CD4-positive, alpha-beta T cell treated with Interleukin-6 for 4 hours (primary cell): ENCODE data around the gene TAF5.
"Not testable (repeated sequence)": the region's sequence is repeated elsewhere in the genome, so short reads cannot be mapped to it uniquely, and the experiment has no call there.

Source experiments
- DNase-seq: peaks from one replicate; pipeline ENCODE4 v3.0.0-alpha.2; 2020; ENCODE audit warnings: mixed read lengths

The TAF5 gene

DNA sequence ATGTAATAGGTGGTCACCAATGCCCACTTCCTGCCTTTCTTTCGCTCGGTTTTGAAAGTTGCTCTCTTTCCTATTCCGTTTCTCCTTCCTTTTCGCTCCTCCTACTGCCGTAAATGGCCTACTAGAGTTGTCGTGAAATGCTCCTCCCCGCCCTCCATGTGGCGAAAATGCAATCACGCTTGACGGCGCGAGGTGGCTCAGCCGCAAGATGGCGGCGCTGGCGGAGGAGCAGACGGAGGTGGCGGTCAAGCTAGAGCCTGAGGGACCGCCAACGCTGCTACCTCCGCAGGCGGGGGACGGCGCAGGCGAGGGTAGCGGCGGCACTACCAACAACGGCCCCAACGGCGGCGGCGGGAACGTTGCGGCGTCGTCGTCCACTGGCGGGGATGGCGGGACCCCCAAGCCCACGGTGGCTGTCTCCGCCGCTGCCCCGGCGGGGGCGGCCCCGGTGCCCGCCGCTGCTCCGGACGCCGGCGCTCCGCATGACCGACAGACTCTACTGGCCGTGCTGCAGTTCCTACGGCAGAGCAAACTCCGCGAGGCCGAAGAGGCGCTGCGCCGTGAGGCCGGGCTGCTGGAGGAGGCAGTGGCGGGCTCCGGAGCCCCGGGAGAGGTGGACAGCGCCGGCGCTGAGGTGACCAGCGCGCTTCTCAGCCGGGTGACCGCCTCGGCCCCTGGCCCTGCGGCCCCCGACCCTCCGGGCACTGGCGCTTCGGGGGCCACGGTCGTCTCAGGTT is at the start of gene TAF5:
TSS of gene TAF5 (plus strand) at position 195 of the 737 bp plus-strand sequence. CDS start at position 209, 14 bp downstream.
- DNase-seq, result peak; percentile 91

GRCh38 chr10:103327906-103328305 is 39.9 kb upstream of the TAF5 start:
- DNase-seq, result no peak

GRCh38 chr10:103333934-103334520 is 33.7 kb upstream of the TAF5 start:
- DNase-seq, result no peak

DNA sequence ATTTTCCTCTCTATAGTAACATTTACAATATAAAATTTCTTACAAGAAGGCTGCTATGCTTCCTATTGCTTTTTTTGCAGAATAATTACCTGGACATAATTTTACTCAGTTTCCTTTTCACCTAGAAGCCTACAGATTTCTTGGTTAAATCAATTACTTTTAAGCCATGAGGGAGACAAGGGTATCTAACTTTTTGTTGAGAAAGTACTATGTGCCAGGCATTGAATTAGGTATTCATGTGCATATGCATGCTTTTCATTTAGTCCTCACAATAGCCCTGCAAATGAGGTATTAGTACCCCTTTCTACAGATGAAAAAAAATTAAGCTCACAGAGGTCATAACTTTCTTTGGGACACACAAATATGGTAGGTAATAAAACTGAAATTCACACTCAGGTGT is 33.2 kb upstream of the TAF5 start:
- no peak for DNase-seq

- DNase-seq, result no peak
Measured at GRCh38 chr10:103336370-103336769, 31.4 kb upstream of the TAF5 start.

DNA sequence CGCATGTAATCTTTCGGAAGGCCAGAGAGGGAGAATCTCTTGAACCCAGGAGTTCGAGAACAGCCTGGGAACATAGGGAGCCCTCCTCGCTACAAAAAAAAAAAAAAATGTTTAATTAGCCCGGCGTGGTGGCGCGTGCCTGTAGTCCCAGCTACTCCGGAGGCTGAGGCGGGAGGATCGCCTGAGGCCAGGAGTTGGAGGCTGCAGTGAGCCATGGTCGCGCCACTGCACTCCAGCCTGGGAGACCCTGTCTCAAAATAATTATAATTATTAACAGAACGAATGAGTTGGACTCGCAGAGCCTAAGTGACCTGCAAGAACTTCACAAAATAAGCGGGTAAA is 17.6 kb upstream of the TAF5 start:
- no peak for DNase-seq

- peak; percentile 79 for DNase-seq
Measured at GRCh38 chr10:103350517-103351260, 17.1 kb upstream of the TAF5 start, which contains the start of gene PCGF6. TSS of gene PCGF6 (minus strand) at chr10:103351140. CDS start at chr10:103351066, 74 bp downstream.

DNA sequence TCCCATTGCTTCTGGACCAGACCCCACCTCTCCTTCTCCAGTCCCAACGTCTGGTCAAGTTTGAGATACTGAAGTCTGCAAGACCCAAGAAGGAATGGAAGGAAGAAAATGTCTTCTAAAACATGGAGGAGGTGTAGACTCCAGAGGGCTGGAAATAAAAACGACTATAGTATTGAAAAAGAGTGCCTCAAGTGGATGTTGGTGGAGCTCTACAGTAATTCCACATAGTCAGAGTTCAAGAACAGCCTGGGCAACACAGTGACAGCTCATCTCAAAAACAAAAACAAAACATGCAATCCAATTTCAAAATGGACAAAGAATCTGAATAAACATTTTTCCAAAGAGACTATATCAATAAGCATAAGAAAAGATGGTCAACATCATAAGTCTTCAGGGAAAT is 14.5 kb upstream of the TAF5 start:
- no peak for DNase-seq

DNA sequence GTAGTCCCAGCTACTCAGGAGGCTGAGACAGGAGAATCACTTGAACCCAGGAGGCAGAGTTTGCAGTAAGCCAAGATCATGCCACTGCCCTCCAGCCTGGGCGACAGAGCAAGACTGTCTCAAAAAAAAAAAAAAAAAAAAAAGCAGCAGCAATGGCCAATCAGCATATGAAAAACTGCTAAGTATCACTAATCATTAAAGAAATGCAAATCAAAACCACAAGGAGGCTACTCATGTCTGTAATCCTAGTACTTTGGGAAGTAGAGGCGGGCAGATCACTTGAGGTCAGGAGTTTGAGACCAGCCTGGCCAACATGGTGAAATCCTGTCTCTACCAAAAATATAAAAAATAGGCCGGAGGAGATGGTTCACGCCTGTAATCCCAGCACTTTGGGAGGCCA is 13.2 kb upstream of the TAF5 start:
- not testable (repeated sequence) for DNase-seq

- DNase-seq, result no peak
Measured at GRCh38 chr10:103355906-103356599, 11.7 kb upstream of the TAF5 start.

- DNase-seq, result not testable (repeated sequence)
Measured at GRCh38 chr10:103359493-103359892, 8.3 kb upstream of the TAF5 start.

- not testable (repeated sequence) for DNase-seq
Measured at GRCh38 chr10:103360791-103361190, 7.0 kb upstream of the TAF5 start.

- no peak for DNase-seq
Measured at GRCh38 chr10:103367379-103367781, 396 bp upstream of the TAF5 start.

- no peak for DNase-seq
Measured at GRCh38 chr10:103373544-103373943, 5.8 kb downstream of the TAF5 start.

DNA sequence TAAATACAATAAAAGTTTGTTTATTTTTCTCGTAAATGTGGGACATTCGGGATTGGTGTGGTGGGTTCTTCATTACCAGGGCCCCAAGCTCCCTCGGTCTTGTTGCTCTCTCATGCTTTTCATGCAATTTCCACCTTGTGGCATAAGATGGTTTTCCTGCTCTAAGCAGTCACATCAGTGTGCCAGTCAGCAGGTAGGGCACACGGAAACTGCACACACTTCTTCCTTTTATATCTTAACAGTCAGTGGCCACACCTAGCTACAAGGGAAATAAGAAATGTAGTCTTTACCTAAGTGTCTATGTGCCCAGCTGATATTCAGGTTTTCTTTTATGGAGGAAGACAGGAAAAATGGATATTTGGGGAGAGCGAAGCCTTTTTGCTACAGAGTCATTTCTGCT is 6.5 kb downstream of the TAF5 start:
- no peak for DNase-seq

- no peak for DNase-seq
Measured at GRCh38 chr10:103382769-103383168, 15.0 kb downstream of the TAF5 start.

- DNase-seq, result no peak
Measured at GRCh38 chr10:103394180-103394579, 26.4 kb downstream of the TAF5 start.

DNA sequence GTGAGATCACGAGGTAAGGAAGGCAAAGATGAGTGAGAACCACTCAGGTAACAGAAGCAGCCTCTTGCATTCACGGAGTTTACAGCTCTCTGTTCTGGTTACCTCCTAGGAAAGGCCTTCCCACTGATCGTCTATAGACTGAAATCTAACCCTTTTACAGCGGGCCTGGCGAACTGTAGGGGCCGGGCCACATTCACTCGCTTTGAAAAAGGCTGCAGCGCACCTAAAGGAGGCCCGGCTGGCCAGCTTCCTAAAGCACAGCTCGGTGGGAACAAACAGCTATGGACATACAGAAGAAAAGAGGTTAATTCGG is 27.9 kb downstream of the TAF5 start:
- DNase-seq, result no peak

DNA sequence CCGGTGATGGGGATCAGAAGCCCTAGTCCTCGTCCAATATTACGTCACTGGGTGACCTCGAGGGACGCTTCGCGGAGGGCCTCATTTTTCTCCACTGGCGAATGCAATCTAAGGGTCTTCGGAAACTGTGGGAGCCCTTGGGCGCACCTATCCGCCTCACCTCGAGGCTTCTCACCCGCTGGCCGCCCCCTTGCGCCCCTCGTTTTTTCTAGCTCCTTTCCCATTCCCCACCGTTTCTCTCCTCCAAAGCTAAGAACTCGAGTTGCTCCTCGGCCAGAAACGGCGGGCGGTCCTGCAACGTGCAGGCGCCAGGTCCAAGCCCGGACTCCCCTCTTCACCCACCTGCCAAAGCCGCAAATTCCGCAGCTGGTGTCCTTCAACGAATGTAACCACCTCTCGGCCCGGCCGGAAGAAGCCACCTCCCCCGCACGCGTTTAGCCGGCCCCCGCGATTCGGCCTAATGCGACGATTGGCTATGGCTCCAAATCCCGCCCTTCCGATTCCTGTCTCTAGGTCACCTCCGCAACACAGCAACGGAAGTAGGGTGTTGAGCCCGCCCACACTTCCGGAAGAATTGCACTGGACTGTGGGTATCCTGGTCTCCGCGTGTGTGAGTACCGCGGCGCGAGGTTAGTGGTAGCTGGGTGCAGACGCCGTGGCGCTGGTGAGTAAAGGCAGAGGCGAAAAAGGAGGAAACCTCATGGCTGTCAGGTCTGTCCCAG is 28.5 kb downstream of the TAF5 start, which contains the start of the genes ATP5MK and PDCD11:
TSS of gene ATP5MK (minus strand) at position 409 of the 722 bp plus-strand sequence. CDS start 4,018 bp downstream, outside the sequence.
TSS of gene PDCD11 (plus strand) at position 560 of the 722 bp plus-strand sequence. CDS start 1,801 bp downstream, outside the sequence.
- DNase-seq, result peak; percentile 96

GRCh38 chr10:103396789-103397087 is 29.0 kb downstream of the TAF5 start:
- no peak for DNase-seq

GRCh38 chr10:103397191-103397825 is 29.5 kb downstream of the TAF5 start:
- DNase-seq, result no peak

DNA sequence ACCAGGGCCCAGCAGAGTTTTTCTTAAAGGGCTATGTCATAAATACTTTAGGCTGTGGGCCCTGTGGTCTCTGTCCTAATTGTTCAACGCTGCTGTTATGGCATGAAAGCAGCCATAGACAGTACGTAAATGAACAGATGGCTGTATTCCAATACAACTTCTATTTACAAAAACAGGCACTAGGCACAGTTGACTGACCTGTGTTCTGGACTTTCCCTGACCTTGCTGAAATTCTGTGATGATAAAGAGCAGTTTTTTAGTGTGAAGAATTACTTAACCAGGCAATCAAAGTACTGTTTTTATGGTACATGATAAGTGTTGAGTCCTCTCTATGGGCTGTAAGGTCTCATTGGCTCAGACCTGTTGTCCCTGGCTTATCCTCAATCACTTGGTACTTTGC is 45.8 kb downstream of the TAF5 start:
- no peak for DNase-seq
